HUES48 (cell line): ENCODE results near the gene FARP2.

Experiments used
- H3K27ac ChIP-seq: one replicate; pipeline ENCODE4 v1.7.0; 2013; ENCODE audit warnings: low read depth, low read length, inconsistent platforms
- H3K27me3 ChIP-seq: 2 replicates; pipeline ENCODE4 v1.6.1; 2013; ENCODE audit warnings: mild to moderate bottlenecking, low read length; ENCODE audit not compliant: control insufficient read depth, insufficient read depth
- H3K36me3 ChIP-seq: 2 replicates; pipeline ENCODE4 v1.6.1; 2013; ENCODE audit warnings: low read length; ENCODE audit not compliant: control insufficient read depth, insufficient read depth
- H3K4me1 ChIP-seq: 2 replicates; pipeline ENCODE4 v1.6.1; 2013; ENCODE audit warnings: mild to moderate bottlenecking, low read length; ENCODE audit not compliant: control insufficient read depth, insufficient read depth
- H3K4me3 ChIP-seq: 2 replicates; pipeline ENCODE4 v1.5.1; 2013; ENCODE audit warnings: mild to moderate bottlenecking, low read depth, low read length
- H3K9ac ChIP-seq: 2 replicates; pipeline ENCODE4 v1.6.1; 2013; ENCODE audit warnings: mild to moderate bottlenecking, low read depth, low read length, moderate library complexity
- H3K9me3 ChIP-seq: 2 replicates; pipeline ENCODE4 v1.6.1; 2013; ENCODE audit warnings: low read length; ENCODE audit not compliant: control insufficient read depth, insufficient read depth

The FARP2 gene

DNA sequence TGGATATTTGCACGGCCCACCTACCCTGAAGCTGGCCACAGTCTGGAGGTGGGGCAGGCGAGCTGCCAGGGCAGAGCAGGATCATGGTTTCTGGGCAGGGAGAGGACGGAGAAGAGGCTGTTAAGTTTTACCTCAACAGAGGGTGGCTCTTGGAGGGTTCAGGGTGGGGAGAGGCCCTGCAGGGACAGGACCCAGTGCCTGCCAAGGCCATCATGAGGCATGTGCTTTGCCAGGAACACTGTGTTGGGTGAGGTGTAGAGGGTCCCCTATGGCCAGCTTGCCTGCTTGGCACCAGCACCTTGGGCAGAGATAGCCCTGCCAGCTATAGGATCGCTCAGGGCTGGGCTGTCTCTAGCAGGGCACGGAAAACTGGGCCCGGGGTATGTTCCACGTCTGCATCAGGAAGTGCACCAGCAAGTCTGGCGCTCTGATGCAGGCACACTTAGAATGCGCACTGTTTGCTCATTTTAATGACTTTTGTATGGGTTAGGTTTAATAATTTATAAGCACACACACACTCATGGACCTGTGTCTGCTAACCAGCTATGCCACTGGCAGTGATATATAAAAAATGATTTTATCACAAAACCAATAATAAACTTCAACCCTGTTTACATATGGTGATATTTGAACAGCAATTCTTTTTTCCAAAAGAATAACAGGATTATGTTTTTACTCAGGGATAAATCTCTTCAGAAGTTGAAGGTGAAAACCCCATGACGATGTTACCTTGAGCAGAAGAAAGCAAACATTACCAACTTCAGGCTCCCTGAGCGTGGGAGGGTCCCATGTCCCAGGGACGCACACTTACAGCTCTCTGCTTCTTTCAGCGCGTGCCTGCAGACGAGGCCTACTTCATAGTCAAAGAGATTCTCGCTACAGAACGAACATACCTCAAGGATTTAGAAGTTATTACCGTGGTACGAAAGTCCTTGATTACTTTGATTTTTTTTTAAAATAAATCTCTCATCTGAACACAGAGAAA is 105.9 kb downstream of the FARP2 start:
- no peaks in the 10 kb centered on the region for H3K9me3 ChIP-seq
- no peaks in the 10 kb centered on the region for H3K36me3 ChIP-seq
- no peak overlapping the region for H3K4me3 ChIP-seq
- H3K27me3 ChIP-seq: no peaks in the 10 kb centered on the region
- no peaks in the 10 kb centered on the region for H3K4me1 ChIP-seq
- H3K27ac ChIP-seq: no peak overlapping the region
- no peak overlapping the region for H3K9ac ChIP-seq

DNA sequence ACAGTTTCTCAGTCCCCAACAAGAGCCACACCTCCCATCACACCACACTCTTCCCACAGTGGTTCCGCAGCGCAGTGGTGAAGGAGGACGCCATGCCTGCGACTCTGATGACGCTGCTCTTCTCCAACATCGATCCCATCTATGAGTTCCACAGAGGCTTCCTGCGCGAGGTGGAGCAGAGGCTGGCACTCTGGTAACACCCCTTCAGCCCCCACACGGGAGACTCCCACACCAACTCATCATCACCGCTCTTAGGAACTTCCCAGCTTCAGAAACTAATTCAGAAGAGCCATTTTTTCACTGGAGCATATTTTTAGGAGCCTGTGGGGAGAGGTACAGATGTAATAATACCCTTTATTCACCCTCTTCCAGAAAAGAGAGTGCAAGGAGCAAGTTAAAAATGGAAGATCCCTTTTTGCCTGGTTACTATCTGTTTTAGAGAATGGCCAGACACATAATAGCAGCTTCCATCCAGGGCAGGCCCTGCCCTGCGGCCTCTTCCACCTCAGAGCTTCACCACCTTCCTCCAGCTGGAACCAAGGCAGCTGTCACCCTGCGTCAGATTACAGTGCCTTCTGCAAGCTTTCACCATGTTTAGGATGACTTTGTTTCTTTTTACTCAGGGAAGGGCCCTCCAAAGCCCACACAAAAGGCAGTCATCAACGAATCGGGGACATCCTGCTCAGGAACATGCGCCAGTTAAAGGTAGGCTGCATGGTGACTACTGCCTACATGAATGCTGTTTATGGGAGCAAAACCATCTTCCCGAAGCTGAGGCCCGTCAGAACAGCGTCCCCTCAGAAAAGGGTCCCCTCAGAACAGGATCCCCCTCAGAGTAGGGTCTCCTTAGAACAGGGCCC is 107.4 kb downstream of the FARP2 start:
- Histone ChIP-seq H3K4me1 (no peaks in the 10 kb centered on the region), H3K27ac (no peak overlapping the region), H3K4me3 (no peak overlapping the region), H3K9ac (no peak overlapping the region; the same call in 1 of the 2 replicates), H3K27me3 (no peaks in the 10 kb centered on the region), H3K9me3 (no peaks in the 10 kb centered on the region), H3K36me3 (no peaks in the 10 kb centered on the region)

DNA sequence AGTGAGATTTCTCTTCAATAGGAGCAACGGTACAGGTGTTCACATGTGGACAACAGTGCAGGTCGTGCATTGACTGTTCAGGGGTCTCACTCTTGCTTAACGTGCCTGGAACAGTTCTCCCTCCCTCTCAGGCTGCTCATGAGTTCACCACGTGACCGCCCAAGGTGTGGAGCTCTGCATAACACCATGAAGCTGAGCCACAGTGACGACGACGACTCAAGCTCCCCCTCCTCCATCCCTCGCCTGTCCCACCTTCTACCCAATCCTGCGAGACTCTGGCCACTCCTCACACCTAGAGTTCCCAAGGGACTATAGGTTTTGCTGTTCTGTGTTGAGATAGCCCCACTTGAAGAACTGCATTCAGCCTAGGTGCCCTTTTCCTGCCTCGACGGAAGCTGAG is 109.5 kb downstream of the FARP2 start:
- no peak overlapping the region for H3K9ac ChIP-seq
- H3K4me3 ChIP-seq: no peak overlapping the region
- no peaks in the 10 kb centered on the region for H3K4me1 ChIP-seq

DNA sequence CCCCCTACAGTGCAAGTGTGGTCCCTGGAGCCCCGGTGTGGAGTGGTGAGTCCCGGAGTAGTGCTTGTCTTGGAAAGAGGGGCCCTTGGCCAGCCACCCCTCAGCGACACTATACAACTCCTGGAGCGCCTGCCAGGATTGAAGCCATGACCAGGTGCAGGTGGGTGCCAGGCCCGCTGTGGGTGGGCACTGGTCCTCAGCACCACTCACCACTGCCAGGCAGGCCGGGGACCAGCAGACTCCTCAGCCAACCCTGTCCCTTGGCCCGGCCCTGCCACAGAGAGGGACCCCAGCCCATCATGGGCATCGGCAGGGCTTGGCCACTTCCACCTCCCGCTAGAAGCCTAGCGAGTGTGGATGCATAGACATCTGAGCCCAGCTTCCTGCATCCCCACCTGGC is 110.1 kb downstream of the FARP2 start:
- Histone ChIP-seq H3K9me3 (no peaks in the 10 kb centered on the region), H3K9ac (no peak overlapping the region), H3K4me3 (no peak overlapping the region), H3K36me3 (no peaks in the 10 kb centered on the region), H3K4me1 (no peaks in the 10 kb centered on the region), H3K27ac (no peak overlapping the region), H3K27me3 (no peaks in the 10 kb centered on the region)

More for the DNA sequence above, 109.5 kb downstream of the FARP2 start:
- H3K27ac ChIP-seq: no peak overlapping the region
- no peaks in the 10 kb centered on the region for H3K9me3 ChIP-seq
- H3K36me3 ChIP-seq: no peaks in the 10 kb centered on the region
- no peaks in the 10 kb centered on the region for H3K27me3 ChIP-seq

DNA sequence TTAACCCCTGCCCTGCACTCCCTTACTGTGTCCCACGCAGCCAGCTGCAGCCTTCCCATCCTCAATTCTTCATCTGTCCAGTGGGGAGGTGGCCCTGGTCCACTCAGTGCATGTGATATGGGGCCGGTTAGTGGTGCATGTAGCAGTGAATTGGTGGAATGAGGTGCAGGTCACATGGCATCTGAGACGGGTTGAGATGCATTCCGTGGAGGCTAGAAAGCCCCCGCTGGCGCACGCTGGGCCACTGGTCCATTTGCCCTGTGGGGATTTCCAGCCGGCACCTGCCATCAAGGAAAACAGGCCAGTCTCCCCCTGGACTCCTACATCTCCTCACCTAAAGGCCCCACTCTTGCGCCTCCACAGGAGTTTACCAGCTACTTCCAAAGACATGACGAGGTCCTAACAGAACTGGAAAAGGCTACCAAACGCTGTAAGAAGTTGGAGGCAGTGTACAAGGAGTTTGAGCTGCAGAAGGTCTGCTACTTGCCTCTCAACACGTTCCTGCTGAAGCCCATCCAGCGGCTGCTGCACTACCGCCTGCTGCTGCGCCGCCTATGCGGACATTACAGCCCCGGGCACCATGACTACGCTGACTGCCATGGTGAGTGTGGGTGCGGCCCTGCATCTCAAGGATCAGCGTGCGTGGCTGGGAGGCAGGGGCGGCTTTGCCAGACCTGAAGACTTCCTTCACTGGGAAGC is 111.8 kb downstream of the FARP2 start:
- no peak overlapping the region for H3K27ac ChIP-seq
- no peak overlapping the region for H3K9ac ChIP-seq
- no peaks in the 10 kb centered on the region for H3K27me3 ChIP-seq
- H3K9me3 ChIP-seq: no peaks in the 10 kb centered on the region
- H3K36me3 ChIP-seq: no peaks in the 10 kb centered on the region
- H3K4me3 ChIP-seq: no peak overlapping the region
- no peaks in the 10 kb centered on the region for H3K4me1 ChIP-seq

DNA sequence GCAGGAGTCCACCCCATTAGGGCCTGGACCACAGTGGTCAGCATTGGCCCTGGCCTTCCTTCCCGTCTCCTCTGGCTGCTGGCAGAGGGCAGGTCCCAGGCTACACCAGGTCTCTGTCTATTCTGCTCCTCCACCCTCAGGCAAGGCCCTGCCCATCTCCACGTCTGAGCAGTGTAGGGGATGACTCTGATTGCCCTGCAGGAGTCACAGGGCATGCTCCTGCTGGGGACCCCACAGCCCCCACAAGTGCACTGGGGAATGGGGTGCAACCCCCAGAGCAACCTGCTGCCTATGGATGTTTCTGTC is 112.3 kb downstream of the FARP2 start:
- no peak overlapping the region for H3K9ac ChIP-seq
- no peaks in the 10 kb centered on the region for H3K9me3 ChIP-seq
- no peak overlapping the region for H3K4me3 ChIP-seq
- no peaks in the 10 kb centered on the region for H3K4me1 ChIP-seq
- no peak overlapping the region for H3K27ac ChIP-seq
- no peaks in the 10 kb centered on the region for H3K36me3 ChIP-seq
- H3K27me3 ChIP-seq: no peaks in the 10 kb centered on the region

DNA sequence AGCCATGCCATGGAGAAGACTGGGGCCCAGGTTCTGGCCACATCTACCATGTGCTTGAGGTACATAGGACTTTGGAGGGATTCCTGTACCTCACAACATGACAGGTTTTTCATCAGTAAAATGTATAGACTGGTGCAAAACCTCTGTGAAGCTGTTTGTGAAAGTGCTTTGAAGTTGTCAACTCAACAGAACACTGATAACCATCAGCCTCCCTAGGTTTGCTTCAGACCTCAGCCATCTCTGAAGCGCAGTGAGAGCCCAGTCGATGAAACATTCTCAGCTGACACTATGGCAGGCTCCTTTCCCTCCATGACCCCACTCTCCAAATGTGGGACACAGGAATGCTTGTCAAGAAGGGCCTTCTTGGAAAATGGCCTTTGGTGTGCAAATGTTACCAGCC is 113.7 kb downstream of the FARP2 start:
- no peaks in the 10 kb centered on the region for H3K36me3 ChIP-seq
- H3K4me3 ChIP-seq: no peak overlapping the region
- H3K9me3 ChIP-seq: no peaks in the 10 kb centered on the region
- H3K4me1 ChIP-seq: no peaks in the 10 kb centered on the region
- H3K9ac ChIP-seq: no peak overlapping the region
- H3K27me3 ChIP-seq: no peaks in the 10 kb centered on the region
- H3K27ac ChIP-seq: no peak overlapping the region

DNA sequence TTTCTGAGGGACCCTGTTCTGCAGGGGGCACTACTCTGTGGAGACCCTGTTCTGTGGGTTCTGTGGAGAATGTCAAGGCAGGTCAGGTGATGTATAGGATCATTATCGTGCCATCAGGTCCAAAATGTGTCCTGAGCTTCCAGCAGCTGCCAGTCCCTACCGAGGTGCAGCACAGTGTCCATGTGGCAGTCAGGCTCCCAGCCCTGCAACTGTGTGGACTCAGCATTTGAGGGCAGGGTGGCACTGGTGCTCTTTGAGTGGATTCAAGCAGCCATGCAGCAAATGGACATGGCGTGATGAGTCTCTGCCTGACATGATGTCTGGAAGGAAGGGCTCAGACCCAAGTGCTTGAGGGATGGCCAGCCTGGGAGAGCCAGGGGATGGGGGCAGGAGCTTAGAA is 117.3 kb downstream of the FARP2 start:
- H3K4me1 ChIP-seq: no peaks in the 10 kb centered on the region
- H3K4me3 ChIP-seq: no peak overlapping the region
- H3K9ac ChIP-seq: no peak overlapping the region
- H3K27me3 ChIP-seq: no peaks in the 10 kb centered on the region
- H3K9me3 ChIP-seq: no peaks in the 10 kb centered on the region
- no peaks in the 10 kb centered on the region for H3K36me3 ChIP-seq
- H3K27ac ChIP-seq: no peak overlapping the region

DNA sequence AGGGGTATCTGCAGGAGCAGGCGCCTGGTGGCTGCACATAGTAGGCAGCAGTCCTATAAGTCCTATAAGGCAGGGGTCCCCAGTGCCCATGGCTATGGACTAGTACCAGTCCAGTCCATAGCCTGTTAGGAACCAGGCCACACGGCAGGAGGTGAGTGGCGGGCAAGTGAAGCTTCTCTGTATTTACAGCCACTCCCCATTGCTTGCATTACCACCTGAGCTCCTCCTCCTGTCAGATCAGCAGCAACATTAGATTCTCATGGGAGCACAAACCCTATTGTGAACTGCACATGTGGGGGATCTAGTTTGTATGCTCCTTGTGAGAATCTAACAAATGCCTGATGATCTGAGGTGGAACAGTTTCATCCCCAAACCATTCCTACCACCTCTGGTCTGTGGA is 119.2 kb downstream of the FARP2 start:
- no peak overlapping the region for H3K27ac ChIP-seq

DNA sequence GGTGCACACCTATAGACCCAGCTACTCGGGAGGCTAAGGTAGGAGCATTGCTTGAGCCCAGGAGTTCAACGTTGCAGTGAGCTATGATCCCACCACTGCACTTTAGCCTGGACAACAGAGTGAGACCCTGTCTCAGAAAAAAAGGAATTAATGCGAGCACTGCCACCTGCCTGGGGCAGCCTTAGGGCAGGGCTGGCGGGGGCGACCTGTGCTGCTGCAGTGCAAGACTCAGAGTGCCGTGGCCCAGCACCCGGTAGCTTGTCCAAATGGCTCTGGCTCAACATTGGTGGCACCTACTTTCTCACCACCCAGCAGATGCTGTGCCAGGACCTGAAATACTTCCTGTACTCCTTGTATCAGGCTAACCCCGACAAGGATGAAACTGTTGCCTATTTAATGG is 122.1 kb downstream of the FARP2 start:
- H3K36me3 ChIP-seq: no peaks in the 10 kb centered on the region
- H3K27ac ChIP-seq: no peak overlapping the region
- no peaks in the 10 kb centered on the region for H3K4me1 ChIP-seq
- H3K9ac ChIP-seq: no peak overlapping the region
- no peaks in the 10 kb centered on the region for H3K27me3 ChIP-seq
- H3K4me3 ChIP-seq: no peak overlapping the region
- H3K9me3 ChIP-seq: no peaks in the 10 kb centered on the region

More for the DNA sequence above, 119.2 kb downstream of the FARP2 start:
- no peak overlapping the region for H3K4me3 ChIP-seq
- no peaks in the 10 kb centered on the region for H3K27me3 ChIP-seq
- H3K36me3 ChIP-seq: no peaks in the 10 kb centered on the region
- no peaks in the 10 kb centered on the region for H3K4me1 ChIP-seq
- H3K9me3 ChIP-seq: no peaks in the 10 kb centered on the region
- no peak overlapping the region for H3K9ac ChIP-seq
